Transverse colon (tissue), 4 donors: ENCODE measurements around the gene RAX2.

Source experiments
- CTCF ChIP-seq, 5 experiments: fragments of 200-600 bp in 3 of 5; fragments of 450-650 bp in 2 of 5; sonication (generic) in 3 of 5; IDR thresholded peaks; 1 replicate in 2 of 5; 2 replicates in 3 of 5; pipeline ENCODE4 v1.5.1; 2016 to 2017; ENCODE audit warnings: antibody characterized with exemption in 5 of 5, inconsistent platforms in 3 of 5, mild to moderate bottlenecking in 2 of 5, moderate library complexity in 1 of 5
- POLR2A ChIP-seq: fragments of 450-650 bp; IDR thresholded peaks from one replicate; pipeline ENCODE4 v1.6.1; 2016; ENCODE audit warnings: antibody characterized with exemption, mild to moderate bottlenecking, moderate library complexity
- POLR2AphosphoS5 ChIP-seq, 3 donors: sonication (generic); formaldehyde crosslinking; IDR thresholded peaks; one replicate each; pipeline ENCODE4 v1.6.1; 2016; ENCODE audit warnings: antibody characterized with exemption in 3 of 3

- TF ChIP-seq CTCF (IDR thresholded peaks at IDR 0.05) (peak in 1 of 5 experiments; percentile 14), POLR2AphosphoS5 (IDR thresholded peaks at IDR 0.05) (no peak), POLR2A (no peak)
These were observed 11.9 kb upstream of the RAX2 start for GRCh38 chr19:3783660-3784584.
